Esophagus muscularis mucosa (tissue), 4 donors: ENCODE results near the gene STRAP.
"Not testable (repeated sequence)": the region's sequence is repeated elsewhere in the genome, so short reads cannot be mapped to it uniquely, and the experiment has no call there.

Experiments used
- CTCF ChIP-seq, 3 experiments: fragments of 200-600 bp in 2 of 3; fragments of 450-650 bp in 1 of 3; sonication (generic) in 2 of 3; IDR thresholded peaks; one replicate each; pipeline ENCODE4 v1.5.1; 2017 to 2019; ENCODE audit warnings: antibody characterized with exemption in 3 of 3, mild to moderate bottlenecking in 2 of 3, moderate library complexity in 1 of 3
- EP300 ChIP-seq: sonication (generic); formaldehyde crosslinking; IDR thresholded peaks from one replicate; pipeline ENCODE4 v1.6.1; 2017; ENCODE audit warnings: antibody characterized with exemption
- POLR2A ChIP-seq: fragments of 450-650 bp; IDR thresholded peaks from one replicate; pipeline ENCODE4 v1.6.1; 2017; ENCODE audit warnings: antibody characterized with exemption, moderate library complexity, mild to moderate bottlenecking, low read depth
- POLR2AphosphoS5 ChIP-seq, 2 donors: sonication (generic); formaldehyde crosslinking; IDR thresholded peaks; one replicate each; pipeline ENCODE4 v1.6.1; 2017; ENCODE audit warnings: antibody characterized with exemption in 2 of 2

- not testable (repeated sequence) for TF ChIP-seq POLR2AphosphoS5 (IDR thresholded peaks at IDR 0.05); CTCF (IDR thresholded peaks at IDR 0.05); POLR2A; EP300
These were observed 61.3 kb downstream of the STRAP start for GRCh38 chr12:15943519-15943918.
